ENCODE data around the gene NRF1.

The NRF1 gene

GRCh38 chr7:129772646-129773280 is 161.2 kb downstream of the NRF1 start:
- Histone ChIP-seq H3K27me3 (peaks cover 31% of the 10 kb centered on the region), H3K36me3 (no peaks in the 10 kb centered on the region), H3K4me2 (peak overlapping the region; percentile 97), H3K27ac (peak overlapping the region; percentile 64), H4K20me1 (peaks cover 34% of the 10 kb centered on the region), H3K4me3 (peak overlapping the region; percentile 48), H3K9ac (0 out of 2 replicates have a peak overlapping the region, but pooled peaks have one; percentile 34), H3K4me1 (peaks cover 98% of the 10 kb centered on the region), H3K9me3 (no peaks in the 10 kb centered on the region)
- no peak for TF ChIP-seq Cebpa-rat (IDR thresholded peaks at IDR 0.05)

DNA sequence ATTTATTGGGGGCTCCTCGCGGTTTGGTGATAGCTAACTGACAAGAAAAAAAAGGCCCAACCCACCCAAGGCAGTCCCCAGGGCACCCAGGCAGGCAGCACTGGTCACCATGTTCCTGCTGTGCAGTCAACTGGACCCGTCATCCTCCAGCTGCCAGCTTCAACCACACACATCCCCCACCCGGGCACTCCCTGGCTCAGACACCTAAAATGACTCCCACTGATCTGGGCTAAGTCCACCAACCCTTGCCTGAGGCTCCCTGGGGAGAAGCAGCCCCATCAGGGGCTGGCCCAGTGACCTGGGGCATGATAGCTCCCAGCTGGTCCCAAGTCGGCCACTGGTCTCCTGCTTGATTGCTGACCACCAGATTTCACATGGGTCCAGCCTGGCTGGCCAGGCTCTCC is 161.8 kb downstream of the NRF1 start:
- Histone ChIP-seq H4K20me1 (peaks cover 40% of the 10 kb centered on the region), H3K27me3 (peaks cover 37% of the 10 kb centered on the region), H3K9ac (no peak overlapping the region), H3K9me3 (no peaks in the 10 kb centered on the region), H3K27ac (peak overlapping the region; percentile 68), H3K4me2 (peak overlapping the region; percentile 97), H3K4me3 (no peak overlapping the region), H3K4me1 (peaks cover 95% of the 10 kb centered on the region), H3K36me3 (no peaks in the 10 kb centered on the region)
- TF ChIP-seq Cebpa-rat (IDR thresholded peaks at IDR 0.05), result no peak

DNA sequence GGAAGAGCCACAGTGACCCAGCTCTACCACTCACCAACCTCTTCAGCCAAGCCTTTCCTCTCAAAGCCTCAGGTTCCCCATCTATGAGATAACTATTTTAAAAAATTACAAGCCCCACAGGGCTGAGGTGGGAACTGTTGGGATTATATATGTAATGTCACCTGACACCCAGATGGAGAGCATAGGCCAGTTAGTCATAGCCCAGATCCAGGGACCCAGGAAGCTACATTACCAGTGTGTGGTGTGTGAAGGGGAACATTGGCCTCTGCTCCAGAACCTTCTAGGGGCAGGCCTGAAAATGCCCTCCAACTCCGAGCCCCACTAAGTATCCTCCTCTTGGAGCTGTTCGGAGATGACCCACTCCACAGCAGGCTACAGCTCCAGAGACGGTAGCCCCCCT is 162.4 kb downstream of the NRF1 start:
- no peaks in the 10 kb centered on the region for H3K36me3 ChIP-seq
- peaks cover 92% of the 10 kb centered on the region for H3K4me1 ChIP-seq
- no peak for TF ChIP-seq Cebpa-rat (IDR thresholded peaks at IDR 0.05)
- peaks cover 42% of the 10 kb centered on the region for H3K27me3 ChIP-seq
- H3K4me3 ChIP-seq, result no peak overlapping the region
- peak overlapping the region; percentile 68 for H3K27ac ChIP-seq
- H3K9me3 ChIP-seq, result 0 out of 2 replicates have a peak, but pooled peaks cover 4% of the 10 kb centered on the region
- H3K9ac ChIP-seq, result no peak overlapping the region
- H4K20me1 ChIP-seq, result peaks cover 45% of the 10 kb centered on the region
- peak overlapping the region; percentile 97 for H3K4me2 ChIP-seq

- H4K20me1 ChIP-seq, result peaks cover 50% of the 10 kb centered on the region
- H3K36me3 ChIP-seq, result no peaks in the 10 kb centered on the region
- no peak for TF ChIP-seq Cebpa-rat (IDR thresholded peaks at IDR 0.05)
- H3K4me3 ChIP-seq, result no peak overlapping the region
- peaks cover 92% of the 10 kb centered on the region for H3K4me1 ChIP-seq
- peak overlapping the region; percentile 97 for H3K4me2 ChIP-seq
- H3K9me3 ChIP-seq, result 0 out of 2 replicates have a peak, but pooled peaks cover 9% of the 10 kb centered on the region
- H3K27ac ChIP-seq, result peak overlapping the region; percentile 68
- peaks cover 47% of the 10 kb centered on the region for H3K27me3 ChIP-seq
- no peak overlapping the region for H3K9ac ChIP-seq
Measured at GRCh38 chr7:129774359-129774758, 162.8 kb downstream of the NRF1 start.

GRCh38 chr7:129774871-129775694 is 163.6 kb downstream of the NRF1 start:
- peaks cover 91% of the 10 kb centered on the region for H3K4me1 ChIP-seq
- no peaks in the 10 kb centered on the region for H3K36me3 ChIP-seq
- peak overlapping the region; percentile 68; the same call in 1 of the 2 replicates for H3K27ac ChIP-seq
- H3K4me3 ChIP-seq, result no peak overlapping the region
- H3K27me3 ChIP-seq, result peaks cover 54% of the 10 kb centered on the region
- no peak for TF ChIP-seq Cebpa-rat (IDR thresholded peaks at IDR 0.05)
- no peak overlapping the region for H3K9ac ChIP-seq
- 0 out of 2 replicates have a peak, but pooled peaks cover 9% of the 10 kb centered on the region for H3K9me3 ChIP-seq
- peaks cover 56% of the 10 kb centered on the region for H4K20me1 ChIP-seq
- peak overlapping the region; percentile 97 for H3K4me2 ChIP-seq

- no peak overlapping the region for H3K9ac ChIP-seq
- H3K36me3 ChIP-seq, result no peaks in the 10 kb centered on the region
- H3K27ac ChIP-seq, result no peak overlapping the region
- no peak for TF ChIP-seq Cebpa-rat (IDR thresholded peaks at IDR 0.05)
- H4K20me1 ChIP-seq, result peaks cover 62% of the 10 kb centered on the region
- H3K4me3 ChIP-seq, result no peak overlapping the region
- 0 out of 2 replicates have a peak, but pooled peaks cover 9% of the 10 kb centered on the region for H3K9me3 ChIP-seq
- H3K4me1 ChIP-seq, result peaks cover 91% of the 10 kb centered on the region
- peak overlapping the region; percentile 97 for H3K4me2 ChIP-seq
- peaks cover 62% of the 10 kb centered on the region for H3K27me3 ChIP-seq
Measured at GRCh38 chr7:129775695-129776361, 164.3 kb downstream of the NRF1 start.

- H3K4me2 ChIP-seq, result peak overlapping the region; percentile 59
Measured at GRCh38 chr7:129776362-129776722, 164.8 kb downstream of the NRF1 start.

GRCh38 chr7:129777195-129777844 is 165.8 kb downstream of the NRF1 start:
- Histone ChIP-seq H4K20me1 (peaks cover 77% of the 10 kb centered on the region), H3K27ac (no peak overlapping the region), H3K4me3 (no peak overlapping the region), H3K9ac (no peak overlapping the region), H3K4me2 (peak overlapping the region; percentile 59), H3K4me1 (peaks cover 90% of the 10 kb centered on the region), H3K36me3 (no peaks in the 10 kb centered on the region), H3K9me3 (0 out of 2 replicates have a peak, but pooled peaks cover 9% of the 10 kb centered on the region), H3K27me3 (peaks cover 77% of the 10 kb centered on the region)
- TF ChIP-seq Cebpa-rat (IDR thresholded peaks at IDR 0.05), result no peak

More at GRCh38 chr7:129776362-129776722, 164.8 kb downstream of the NRF1 start:
- no peaks in the 10 kb centered on the region for H3K36me3 ChIP-seq
- H3K4me3 ChIP-seq, result no peak overlapping the region
- peaks cover 67% of the 10 kb centered on the region for H3K27me3 ChIP-seq
- no peak for TF ChIP-seq Cebpa-rat (IDR thresholded peaks at IDR 0.05)
- no peak overlapping the region for H3K27ac ChIP-seq
- peaks cover 67% of the 10 kb centered on the region for H4K20me1 ChIP-seq
- peaks cover 91% of the 10 kb centered on the region for H3K4me1 ChIP-seq
- H3K9me3 ChIP-seq, result 0 out of 2 replicates have a peak, but pooled peaks cover 9% of the 10 kb centered on the region
- no peak overlapping the region for H3K9ac ChIP-seq

Measured in BLaER1 (cell line).